Trophoblast cell (in vitro differentiated cells and primary cell): ENCODE data around the gene HIF1AN.

Source experiments
- DNase-seq, 2 donors: peaks; one replicate each; pipeline ENCODE4 v3.0.0-alpha.2; 2016
- H2AFZ ChIP-seq: 2 replicates; pipeline ENCODE4 v1.6.1; 2013; ENCODE audit warnings: low read length, moderate library complexity, mild to moderate bottlenecking; ENCODE audit not compliant: insufficient read depth, poor library complexity
- H2AK5ac ChIP-seq: 2 replicates; pipeline ENCODE4 v1.6.1; 2013; ENCODE audit warnings: mild to moderate bottlenecking, low read length
- H2BK120ac ChIP-seq: 2 replicates; pipeline ENCODE4 v1.6.1; 2013; ENCODE audit warnings: low read length, mild to moderate bottlenecking, moderate library complexity; ENCODE audit not compliant: insufficient read depth, poor library complexity
- H2BK12ac ChIP-seq: 2 replicates; pipeline ENCODE4 v1.6.1; 2013; ENCODE audit warnings: mild to moderate bottlenecking, low read length, moderate library complexity
- H2BK5ac ChIP-seq: 2 replicates; pipeline ENCODE4 v1.6.1; 2013; ENCODE audit warnings: low read length, low read depth, moderate library complexity, mild to moderate bottlenecking; ENCODE audit not compliant: poor library complexity
- H3K14ac ChIP-seq: 2 replicates; pipeline ENCODE4 v1.6.1; 2013; ENCODE audit warnings: mild to moderate bottlenecking, low read length
- H3K18ac ChIP-seq: 2 replicates; pipeline ENCODE4 v1.6.1; 2013; ENCODE audit warnings: mild to moderate bottlenecking, low read length
- H3K23ac ChIP-seq: 2 replicates; pipeline ENCODE4 v1.6.1; 2013; ENCODE audit warnings: low read length
- H3K27ac ChIP-seq: 2 replicates; pipeline ENCODE4 v1.5.1; 2013; ENCODE audit warnings: low read depth, mild to moderate bottlenecking, inconsistent platforms, low read length, moderate library complexity
- H3K27me3 ChIP-seq: 2 replicates; pipeline ENCODE4 v1.6.1; 2013; ENCODE audit warnings: inconsistent platforms, mild to moderate bottlenecking, low read length, moderate library complexity; ENCODE audit not compliant: insufficient read depth
- H3K36me3 ChIP-seq, 2 experiments: 1 replicate in 1 of 2; 2 replicates in 1 of 2; pipeline ENCODE4 v1.6.1; 2013; ENCODE audit warnings: low read length in 2 of 2, mild to moderate bottlenecking in 2 of 2, moderate library complexity in 1 of 2; ENCODE audit not compliant: insufficient read depth in 2 of 2, control insufficient read depth in 1 of 2
- H3K4ac ChIP-seq: 2 replicates; pipeline ENCODE4 v1.6.1; 2013; ENCODE audit warnings: low read depth, mild to moderate bottlenecking, low read length, moderate library complexity
- H3K4me1 ChIP-seq, 2 experiments: 1 replicate in 1 of 2; 2 replicates in 1 of 2; pipeline ENCODE4 v1.6.1; 2013; ENCODE audit warnings: low read length in 2 of 2, mild to moderate bottlenecking in 2 of 2, moderate library complexity in 1 of 2; ENCODE audit not compliant: insufficient read depth in 2 of 2, control insufficient read depth in 1 of 2
- H3K4me2 ChIP-seq: 2 replicates; pipeline ENCODE4 v1.6.1; 2013; ENCODE audit warnings: inconsistent platforms, mild to moderate bottlenecking, low read length, moderate library complexity
- H3K4me3 ChIP-seq: 2 replicates; pipeline ENCODE4 v1.5.1; 2013; ENCODE audit warnings: mild to moderate bottlenecking, low read depth, low read length, inconsistent platforms
- H3K79me1 ChIP-seq: one replicate; pipeline ENCODE4 v1.6.1; 2013; ENCODE audit warnings: low read length
- H3K79me2 ChIP-seq: 2 replicates; pipeline ENCODE4 v1.6.1; 2013; ENCODE audit warnings: low read length, mild to moderate bottlenecking; ENCODE audit not compliant: control insufficient read depth, insufficient read depth, poor library complexity
- H3K9ac ChIP-seq: 2 replicates; pipeline ENCODE4 v1.6.1; 2013; ENCODE audit warnings: mild to moderate bottlenecking, low read length
- H3K9me3 ChIP-seq: 2 replicates; pipeline ENCODE4 v1.6.1; 2013; ENCODE audit warnings: low read depth, mild to moderate bottlenecking, control low read depth, inconsistent platforms, low read length; ENCODE audit not compliant: insufficient read depth
- H4K12ac ChIP-seq: 2 replicates; pipeline ENCODE4 v1.6.1; 2013; ENCODE audit warnings: low read depth, mild to moderate bottlenecking, low read length, moderate library complexity
- H4K8ac ChIP-seq: 2 replicates; pipeline ENCODE4 v1.6.1; 2013; ENCODE audit warnings: low read depth, mild to moderate bottlenecking, low read length, moderate library complexity
- H4K91ac ChIP-seq: one replicate; pipeline ENCODE4 v1.6.1; 2013; ENCODE audit warnings: low read depth, mild to moderate bottlenecking, low read length, moderate library complexity
- WGBS: extraction: QIAGEN DNeasy Blood & Tissue Kit; methylation state at CpG from one replicate; pipeline ENCODE4 v1.1.7; 2013; ENCODE audit warnings: missing lambda C conversion rate; ENCODE audit not compliant: insufficient read length, insufficient coverage; ENCODE audit errors: extremely low coverage; 5-methylcytosine and 5-hydroxymethylcytosine counted together

The HIF1AN gene

GRCh38 chr10:100565206-100565985, 29.7 kb downstream of the HIF1AN start:
- WGBS = no CpG with 5 or more reads among the region's 9 CpGs
- DNase-seq = no peak

DNA sequence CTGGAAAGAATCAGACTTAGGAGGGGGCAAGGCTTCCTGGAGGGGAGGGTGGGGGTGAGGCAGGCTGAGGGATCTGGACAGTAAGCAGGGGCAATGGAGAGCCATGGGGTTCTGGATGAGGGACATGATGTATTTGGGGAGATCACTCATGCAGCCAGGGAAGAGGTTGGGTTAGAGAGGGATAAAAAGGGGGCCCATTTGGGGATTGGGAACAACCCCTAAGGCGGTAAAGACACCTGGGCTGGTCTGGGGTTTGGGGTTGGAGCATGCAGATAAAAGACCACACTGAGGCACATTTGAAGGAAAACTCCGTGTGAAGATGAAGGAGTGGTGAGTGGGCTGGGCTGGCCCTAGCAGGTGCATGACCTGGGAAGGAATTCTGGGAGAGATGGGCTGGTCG, 30.8 kb downstream of the HIF1AN start:
- Histone ChIP-seq H2AFZ (no peak overlapping the region), H3K4ac (no peak overlapping the region), H3K14ac (no peak overlapping the region), H3K79me2 (no peaks in the 10 kb centered on the region), H3K27ac (no peak overlapping the region), H2BK120ac (no peak overlapping the region), H3K36me3 (no peaks in the 10 kb centered on the region), H3K4me1 (peaks cover 12 to 17% of the 10 kb centered on the region in 2 experiments), H3K27me3 (peaks cover 3% of the 10 kb centered on the region), H3K18ac (no peak overlapping the region), H3K79me1 (no peaks in the 10 kb centered on the region), H4K12ac (no peak overlapping the region), H3K9ac (no peak overlapping the region), H3K23ac (no peak overlapping the region), H2AK5ac (no peak overlapping the region), H2BK5ac (no peak overlapping the region), H2BK12ac (no peak overlapping the region), H3K9me3 (peaks cover 2% of the 10 kb centered on the region), H3K4me3 (no peak overlapping the region), H4K8ac (no peak overlapping the region), H3K4me2 (no peak overlapping the region), H4K91ac (no peak overlapping the region)
- no peak for DNase-seq
- WGBS = no CpG with 5 or more reads among the region's 3 CpGs

More at GRCh38 chr10:100565206-100565985, 29.7 kb downstream of the HIF1AN start:
- Histone ChIP-seq H3K18ac (no peak overlapping the region), H2AK5ac (no peak overlapping the region), H3K4ac (no peak overlapping the region), H2BK120ac (no peak overlapping the region), H4K91ac (no peak overlapping the region), H3K23ac (no peak overlapping the region), H2BK12ac (no peak overlapping the region), H4K12ac (no peak overlapping the region), H3K4me3 (no peak overlapping the region), H3K79me1 (no peaks in the 10 kb centered on the region), H3K36me3 (no peaks in the 10 kb centered on the region), H3K4me2 (no peak overlapping the region), H3K27ac (no peak overlapping the region), H4K8ac (no peak overlapping the region), H3K27me3 (peaks cover 3% of the 10 kb centered on the region), H3K79me2 (no peaks in the 10 kb centered on the region), H3K9ac (no peak overlapping the region), H3K4me1 (peaks cover 17 to 26% of the 10 kb centered on the region in 2 experiments), H3K14ac (no peak overlapping the region), H3K9me3 (peaks cover 2% of the 10 kb centered on the region), H2BK5ac (no peak overlapping the region), H2AFZ (no peak overlapping the region)

DNA sequence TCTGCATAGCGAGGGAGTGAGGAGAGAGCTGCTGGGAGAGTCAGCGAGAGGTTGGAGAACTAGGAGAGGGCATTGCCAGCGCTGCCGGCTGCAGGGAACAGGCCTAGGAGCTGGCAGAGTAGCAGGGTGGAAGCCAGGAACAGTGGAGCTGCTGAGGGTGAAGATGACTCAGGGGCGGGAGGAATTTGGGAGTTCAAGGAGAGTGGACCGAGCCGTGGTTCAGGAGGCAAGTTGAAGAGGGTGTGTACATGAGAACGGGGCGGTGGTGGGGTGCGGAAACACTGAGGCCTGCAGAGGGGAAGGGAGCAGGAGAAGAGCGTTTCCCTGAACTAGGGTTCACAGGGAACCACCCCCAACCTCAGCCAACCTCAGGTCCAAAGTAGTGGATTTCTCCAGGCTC, 31.5 kb downstream of the HIF1AN start:
- Histone ChIP-seq H3K79me1 (no peaks in the 10 kb centered on the region), H3K4me3 (no peak overlapping the region), H3K9me3 (no peaks in the 10 kb centered on the region), H3K36me3 (no peaks in the 10 kb centered on the region), H3K9ac (no peak overlapping the region), H3K4me2 (no peak overlapping the region), H2AFZ (no peak overlapping the region), H4K91ac (no peak overlapping the region), H2AK5ac (no peak overlapping the region), H3K18ac (no peak overlapping the region), H3K27me3 (peaks cover 3% of the 10 kb centered on the region), H2BK5ac (no peak overlapping the region), H2BK12ac (no peak overlapping the region), H2BK120ac (no peak overlapping the region), H3K4ac (no peak overlapping the region), H3K23ac (no peak overlapping the region), H3K14ac (no peak overlapping the region), H4K8ac (no peak overlapping the region), H3K27ac (no peak overlapping the region), H4K12ac (no peak overlapping the region), H3K4me1 (peaks cover 6 to 11% of the 10 kb centered on the region in 2 experiments), H3K79me2 (no peaks in the 10 kb centered on the region)
- no CpG with 5 or more reads among the region's 11 CpGs for WGBS
- DNase-seq = no peak

DNA sequence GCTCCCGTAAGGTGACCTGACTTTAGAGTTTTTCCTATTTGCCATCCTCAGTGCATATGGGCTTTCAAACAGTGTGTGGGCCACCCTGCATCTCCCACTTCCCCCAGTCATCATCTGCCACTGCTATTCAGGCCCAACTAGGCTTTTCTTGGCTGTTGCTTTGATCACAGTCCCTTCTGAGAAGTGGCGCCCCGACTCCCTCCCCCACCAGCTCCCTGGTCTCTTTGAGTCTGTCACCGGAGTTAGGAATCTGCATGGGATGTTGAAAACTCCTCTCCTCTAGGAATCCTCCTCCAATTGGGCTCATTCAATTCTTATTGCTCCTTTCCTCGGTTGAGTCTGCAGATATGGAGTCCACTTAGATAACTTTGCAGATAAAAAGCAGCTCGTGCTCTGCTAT, 32.1 kb downstream of the HIF1AN start:
- Histone ChIP-seq H2AK5ac (no peak overlapping the region), H3K23ac (no peak overlapping the region), H3K14ac (no peak overlapping the region), H2BK120ac (no peak overlapping the region), H3K79me1 (no peaks in the 10 kb centered on the region), H3K9me3 (no peaks in the 10 kb centered on the region), H4K12ac (no peak overlapping the region), H2AFZ (no peak overlapping the region), H4K8ac (no peak overlapping the region), H3K18ac (no peak overlapping the region), H3K4me3 (no peak overlapping the region), H3K9ac (no peak overlapping the region), H3K4me2 (no peak overlapping the region), H3K27me3 (peaks cover 3% of the 10 kb centered on the region), H3K79me2 (no peaks in the 10 kb centered on the region), H3K27ac (no peak overlapping the region), H4K91ac (no peak overlapping the region), H2BK5ac (no peak overlapping the region), H3K4me1 (peaks cover 5 to 10% of the 10 kb centered on the region in 2 experiments), H3K4ac (no peak overlapping the region), H2BK12ac (no peak overlapping the region), H3K36me3 (no peaks in the 10 kb centered on the region)
- WGBS = no CpG with 5 or more reads among the region's 6 CpGs
- DNase-seq = no peak
